IMR-90 (cell line): ENCODE data around the gene NAA11.

Source experiments
- BHLHE40 ChIP-seq: fragments of 150-350 bp; IDR thresholded peaks from 2 replicates; pipeline ENCODE4 v1.6.1; 2016; ENCODE audit warnings: mild to moderate bottlenecking, low read depth, low read length
- CHD1 ChIP-seq: IDR thresholded peaks from 2 replicates; pipeline ENCODE4 v1.6.1; 2012; ENCODE audit warnings: low read depth, low read length, improper control_type of control experiment
- FOS ChIP-seq: fragments of 150-350 bp; IDR thresholded peaks from 2 replicates; pipeline ENCODE4 v1.6.1; 2016; ENCODE audit warnings: low read depth, low read length
- MAFK ChIP-seq: IDR thresholded peaks from 2 replicates; pipeline ENCODE4 v1.6.1; 2012; ENCODE audit warnings: low read depth, low read length, improper control_type of control experiment
- MXI1 ChIP-seq: IDR thresholded peaks from 2 replicates; pipeline ENCODE4 v1.6.1; 2012; ENCODE audit warnings: low read depth, mild to moderate bottlenecking, low read length, moderate library complexity, borderline replicate concordance
- NFE2L2 ChIP-seq: fragments of 150-350 bp; IDR thresholded peaks from 2 replicates; pipeline ENCODE4 v1.6.1; 2016; ENCODE audit warnings: low read depth, mild to moderate bottlenecking, low read length
- POLR2A ChIP-seq: IDR thresholded peaks from 2 replicates; pipeline ENCODE4 v1.6.1; 2012; ENCODE audit warnings: mild to moderate bottlenecking, low read depth, low read length
- RAD21 ChIP-seq: IDR thresholded peaks from 2 replicates; pipeline ENCODE4 v1.6.1; 2012; ENCODE audit warnings: low read length, improper control_type of control experiment
- RCOR1 ChIP-seq: IDR thresholded peaks from 2 replicates; pipeline ENCODE4 v1.6.1; 2012; ENCODE audit warnings: mild to moderate bottlenecking, low read length, improper control_type of control experiment; ENCODE audit not compliant: insufficient replicate concordance
- SMC3 ChIP-seq: fragments of 150-350 bp; IDR thresholded peaks from 2 replicates; pipeline ENCODE4 v1.6.1; 2016; ENCODE audit warnings: low read depth, mild to moderate bottlenecking, antibody characterized with exemption, low read length, moderate library complexity
- TF ChIP-seq, protein P1 (sequence below): conservative IDR thresholded peaks from 2 replicates; pipeline ENCODE4 v1.5.1; 2012; ENCODE audit warnings: mild to moderate bottlenecking, low read depth, low read length, improper control_type of control experiment
- TF ChIP-seq, protein P2 (sequence below): fragments of 150-350 bp; IDR thresholded peaks from 2 replicates; pipeline ENCODE4 v1.6.1; 2016; ENCODE audit warnings: low read depth, mild to moderate bottlenecking, low read length, moderate library complexity, borderline replicate concordance
- TF ChIP-seq, protein P3 (sequence below): fragments of 150-350 bp; IDR thresholded peaks from 2 replicates; pipeline ENCODE4 v1.6.1; 2017; ENCODE audit warnings: mild to moderate bottlenecking, antibody characterized with exemption, low read length, low read depth

DNA sequence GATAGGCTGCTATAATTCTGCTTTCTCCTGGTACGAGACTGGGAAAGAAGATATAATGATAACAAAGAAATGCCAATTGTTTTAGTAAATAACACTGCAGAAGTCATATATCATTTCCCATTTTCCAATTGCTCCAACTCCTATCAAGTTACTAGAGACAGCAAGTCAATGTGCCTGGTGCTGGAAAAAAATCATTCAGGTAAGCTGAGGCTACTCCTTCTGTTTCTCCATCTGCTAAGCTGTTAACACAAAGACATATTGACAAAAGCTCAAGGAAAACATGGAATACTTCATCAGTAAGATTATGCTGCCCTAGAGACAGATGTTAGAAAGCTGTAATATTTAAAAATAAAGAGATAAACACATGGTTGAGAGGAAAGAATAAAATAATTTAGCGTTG is 10.0 kb downstream of the NAA11 start:
- TF ChIP-seq, protein P1, sequence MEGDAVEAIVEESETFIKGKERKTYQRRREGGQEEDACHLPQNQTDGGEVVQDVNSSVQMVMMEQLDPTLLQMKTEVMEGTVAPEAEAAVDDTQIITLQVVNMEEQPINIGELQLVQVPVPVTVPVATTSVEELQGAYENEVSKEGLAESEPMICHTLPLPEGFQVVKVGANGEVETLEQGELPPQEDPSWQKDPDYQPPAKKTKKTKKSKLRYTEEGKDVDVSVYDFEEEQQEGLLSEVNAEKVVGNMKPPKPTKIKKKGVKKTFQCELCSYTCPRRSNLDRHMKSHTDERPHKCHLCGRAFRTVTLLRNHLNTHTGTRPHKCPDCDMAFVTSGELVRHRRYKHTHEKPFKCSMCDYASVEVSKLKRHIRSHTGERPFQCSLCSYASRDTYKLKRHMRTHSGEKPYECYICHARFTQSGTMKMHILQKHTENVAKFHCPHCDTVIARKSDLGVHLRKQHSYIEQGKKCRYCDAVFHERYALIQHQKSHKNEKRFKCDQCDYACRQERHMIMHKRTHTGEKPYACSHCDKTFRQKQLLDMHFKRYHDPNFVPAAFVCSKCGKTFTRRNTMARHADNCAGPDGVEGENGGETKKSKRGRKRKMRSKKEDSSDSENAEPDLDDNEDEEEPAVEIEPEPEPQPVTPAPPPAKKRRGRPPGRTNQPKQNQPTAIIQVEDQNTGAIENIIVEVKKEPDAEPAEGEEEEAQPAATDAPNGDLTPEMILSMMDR: no peak
- TF ChIP-seq RCOR1 (no peak), BHLHE40 (no peak), POLR2A (no peak), RAD21 (no peak), MAFK (no peak), CHD1 (no peak), SMC3 (no peak), NFE2L2 (no peak), FOS (no peak), MXI1 (no peak)
- TF ChIP-seq, protein P2, sequence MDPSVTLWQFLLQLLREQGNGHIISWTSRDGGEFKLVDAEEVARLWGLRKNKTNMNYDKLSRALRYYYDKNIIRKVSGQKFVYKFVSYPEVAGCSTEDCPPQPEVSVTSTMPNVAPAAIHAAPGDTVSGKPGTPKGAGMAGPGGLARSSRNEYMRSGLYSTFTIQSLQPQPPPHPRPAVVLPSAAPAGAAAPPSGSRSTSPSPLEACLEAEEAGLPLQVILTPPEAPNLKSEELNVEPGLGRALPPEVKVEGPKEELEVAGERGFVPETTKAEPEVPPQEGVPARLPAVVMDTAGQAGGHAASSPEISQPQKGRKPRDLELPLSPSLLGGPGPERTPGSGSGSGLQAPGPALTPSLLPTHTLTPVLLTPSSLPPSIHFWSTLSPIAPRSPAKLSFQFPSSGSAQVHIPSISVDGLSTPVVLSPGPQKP: no peak
- TF ChIP-seq, protein P3, sequence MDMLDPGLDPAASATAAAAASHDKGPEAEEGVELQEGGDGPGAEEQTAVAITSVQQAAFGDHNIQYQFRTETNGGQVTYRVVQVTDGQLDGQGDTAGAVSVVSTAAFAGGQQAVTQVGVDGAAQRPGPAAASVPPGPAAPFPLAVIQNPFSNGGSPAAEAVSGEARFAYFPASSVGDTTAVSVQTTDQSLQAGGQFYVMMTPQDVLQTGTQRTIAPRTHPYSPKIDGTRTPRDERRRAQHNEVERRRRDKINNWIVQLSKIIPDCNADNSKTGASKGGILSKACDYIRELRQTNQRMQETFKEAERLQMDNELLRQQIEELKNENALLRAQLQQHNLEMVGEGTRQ: no peak
